Mucosa of rectum (tissue), 2 donors: ENCODE data around the gene MAMLD1.

Source experiments
- H3K27ac ChIP-seq, 2 donors: one replicate each; pipeline ENCODE4 v1.7.0; 2013; ENCODE audit warnings: inconsistent platforms in 2 of 2, low read depth in 2 of 2, low read length in 2 of 2
- H3K27me3 ChIP-seq, 2 donors: one replicate each; pipeline ENCODE4 v1.7.0; 2013; ENCODE audit warnings: low read length in 2 of 2; ENCODE audit not compliant: control insufficient read depth in 2 of 2, insufficient read depth in 2 of 2
- H3K36me3 ChIP-seq, 2 donors: one replicate each; pipeline ENCODE4 v1.7.0; 2013; ENCODE audit warnings: low read length in 2 of 2; ENCODE audit not compliant: control insufficient read depth in 2 of 2, insufficient read depth in 2 of 2
- H3K4me1 ChIP-seq, 2 donors: one replicate each; pipeline ENCODE4 v1.7.0; 2013; ENCODE audit warnings: low read length in 2 of 2, mild to moderate bottlenecking in 1 of 2; ENCODE audit not compliant: control insufficient read depth in 2 of 2, insufficient read depth in 2 of 2
- H3K4me3 ChIP-seq, 2 donors: one replicate each; pipeline ENCODE4 v1.7.0; 2013; ENCODE audit warnings: low read length in 2 of 2
- H3K9ac ChIP-seq, 2 donors: one replicate each; pipeline ENCODE4 v1.7.0; 2013; ENCODE audit warnings: low read length in 2 of 2, low read depth in 1 of 2, mild to moderate bottlenecking in 1 of 2
- H3K9me3 ChIP-seq, 2 donors: one replicate each; pipeline ENCODE4 v1.7.0; 2013; ENCODE audit warnings: low read length in 2 of 2; ENCODE audit not compliant: control insufficient read depth in 2 of 2
- donor health status: healthy.
- donor health status: Normal muscosa, but diverticular disease.

Gene MAMLD1

DNA sequence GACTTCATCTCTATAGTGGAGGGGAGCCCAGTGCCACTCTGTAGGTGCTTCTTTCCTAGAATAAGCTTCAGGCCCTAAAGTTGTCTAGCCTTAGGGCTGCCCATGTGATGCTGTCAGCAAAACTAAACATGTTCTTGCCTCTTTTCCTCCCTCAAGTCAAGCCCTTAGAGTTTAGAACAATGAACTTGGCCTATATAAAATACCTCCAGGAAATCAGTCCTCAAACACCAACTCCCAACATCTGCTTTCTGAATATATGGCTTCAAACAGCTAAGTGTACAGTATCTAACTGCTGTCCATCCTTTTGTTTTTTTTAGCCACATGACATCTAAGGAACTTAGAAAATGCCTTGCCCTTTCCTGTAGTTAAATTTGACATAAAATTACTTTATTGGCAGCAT is 91.0 kb downstream of the MAMLD1 start:
- Histone ChIP-seq H3K4me3 (no peak overlapping the region), H3K4me1 (no peaks in the 10 kb centered on the region), H3K9me3 (no peaks in the 10 kb centered on the region), H3K9ac (no peak overlapping the region), H3K27me3 (no peaks in the 10 kb centered on the region), H3K27ac (no peak overlapping the region), H3K36me3 (no peaks in the 10 kb centered on the region)

DNA sequence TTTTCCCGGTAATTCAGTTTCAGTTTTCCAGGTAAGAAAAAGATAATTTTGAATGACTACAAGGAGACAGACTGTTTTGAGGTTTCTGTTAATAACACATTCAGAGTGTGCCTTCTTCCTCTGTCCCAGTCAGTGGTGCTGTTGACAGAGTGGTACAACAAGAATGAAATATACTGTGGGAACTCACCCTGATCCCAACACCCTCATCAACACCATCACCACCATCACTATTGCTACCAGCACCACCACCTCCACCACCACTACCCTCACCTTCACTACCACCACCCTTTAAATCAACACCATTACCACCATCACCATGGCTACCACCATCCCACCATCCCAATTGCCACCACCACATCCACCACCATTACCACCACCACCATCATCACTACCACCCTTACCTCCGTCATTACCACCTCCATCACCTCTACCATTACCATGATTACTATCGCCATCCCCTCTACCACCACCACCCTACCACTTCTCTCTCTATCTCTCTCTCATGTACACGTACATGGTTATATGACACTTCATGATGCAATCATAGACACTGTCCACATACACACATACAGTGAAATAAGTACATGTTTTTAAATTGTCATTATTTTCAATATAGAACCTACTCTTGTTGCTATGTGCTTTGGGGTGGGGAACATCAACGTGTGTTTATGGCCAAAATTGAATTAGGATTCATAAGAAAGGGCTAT is 91.5 kb downstream of the MAMLD1 start:
- Histone ChIP-seq H3K27me3 (no peaks in the 10 kb centered on the region), H3K27ac (no peak overlapping the region), H3K9me3 (no peaks in the 10 kb centered on the region), H3K9ac (no peak overlapping the region), H3K4me3 (no peak overlapping the region), H3K4me1 (no peaks in the 10 kb centered on the region), H3K36me3 (no peaks in the 10 kb centered on the region)

DNA sequence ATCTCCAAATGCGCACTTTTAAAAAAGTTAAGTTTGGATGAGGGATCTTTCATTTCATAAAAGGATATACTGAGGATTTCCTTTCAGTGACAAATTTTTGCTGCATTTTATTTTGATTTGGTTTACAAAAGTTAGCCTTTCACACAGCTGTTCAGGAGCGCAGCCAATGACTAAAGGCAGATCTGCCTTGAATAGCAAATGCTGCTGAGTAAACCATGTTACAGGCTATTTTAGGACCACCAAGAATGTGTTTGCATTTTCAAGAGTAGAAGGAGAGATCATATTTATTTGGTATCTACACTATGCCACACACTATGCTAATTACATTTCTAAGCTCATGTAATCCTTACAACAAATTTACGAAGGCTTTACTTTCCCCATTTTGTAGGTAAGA is 92.1 kb downstream of the MAMLD1 start:
- no peaks in the 10 kb centered on the region for H3K9me3 ChIP-seq
- H3K4me1 ChIP-seq: no peaks in the 10 kb centered on the region
- H3K27me3 ChIP-seq: no peaks in the 10 kb centered on the region
- no peak overlapping the region for H3K9ac ChIP-seq
- no peak overlapping the region for H3K4me3 ChIP-seq
- no peaks in the 10 kb centered on the region for H3K36me3 ChIP-seq
- no peak overlapping the region for H3K27ac ChIP-seq

DNA sequence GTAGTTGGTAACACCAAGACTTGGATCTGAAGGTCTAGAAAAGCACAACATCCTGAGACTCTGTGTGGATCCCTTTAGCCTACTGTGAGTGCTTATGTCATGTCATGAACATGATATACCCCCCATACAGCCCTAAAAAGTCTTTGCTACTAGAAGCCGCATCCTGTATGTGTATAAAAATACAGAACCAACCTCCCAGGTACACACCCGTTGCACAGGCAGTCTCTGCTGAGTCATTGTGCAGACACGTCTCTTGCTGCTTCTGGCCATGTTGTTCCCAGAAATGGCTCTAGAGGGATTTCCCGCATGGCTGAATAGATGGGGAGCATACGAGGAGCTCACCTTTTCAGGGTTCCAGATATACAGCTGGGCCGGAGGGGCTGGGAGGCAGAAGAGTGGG is 93.3 kb downstream of the MAMLD1 start:
- Histone ChIP-seq H3K27ac (no peak overlapping the region), H3K9ac (no peak overlapping the region), H3K9me3 (no peaks in the 10 kb centered on the region), H3K36me3 (no peaks in the 10 kb centered on the region), H3K4me1 (no peaks in the 10 kb centered on the region), H3K27me3 (no peaks in the 10 kb centered on the region), H3K4me3 (no peak overlapping the region)

DNA sequence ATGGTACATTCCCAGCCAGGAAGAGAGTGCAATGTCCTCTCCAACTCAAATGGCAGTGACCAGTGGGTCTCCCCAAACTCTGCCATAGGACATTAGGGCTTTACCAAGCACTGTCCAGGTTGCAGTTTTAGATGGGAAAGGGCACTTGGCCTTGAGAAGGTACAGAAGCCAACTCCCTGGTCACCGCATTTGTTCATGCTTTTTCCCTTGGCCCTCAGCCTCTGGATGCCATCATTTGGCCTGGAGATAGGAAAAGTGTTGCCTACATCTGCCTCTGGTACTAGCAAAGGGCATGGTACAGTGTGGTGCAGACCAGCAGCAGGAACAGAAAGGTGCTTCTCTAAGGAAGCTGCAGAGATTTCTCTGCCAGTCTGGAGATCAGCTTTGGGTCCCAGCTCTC is 93.8 kb downstream of the MAMLD1 start:
- Histone ChIP-seq H3K9ac (no peak overlapping the region), H3K4me3 (no peak overlapping the region), H3K27ac (no peak overlapping the region), H3K36me3 (no peaks in the 10 kb centered on the region), H3K9me3 (no peaks in the 10 kb centered on the region), H3K27me3 (no peaks in the 10 kb centered on the region), H3K4me1 (no peaks in the 10 kb centered on the region)

DNA sequence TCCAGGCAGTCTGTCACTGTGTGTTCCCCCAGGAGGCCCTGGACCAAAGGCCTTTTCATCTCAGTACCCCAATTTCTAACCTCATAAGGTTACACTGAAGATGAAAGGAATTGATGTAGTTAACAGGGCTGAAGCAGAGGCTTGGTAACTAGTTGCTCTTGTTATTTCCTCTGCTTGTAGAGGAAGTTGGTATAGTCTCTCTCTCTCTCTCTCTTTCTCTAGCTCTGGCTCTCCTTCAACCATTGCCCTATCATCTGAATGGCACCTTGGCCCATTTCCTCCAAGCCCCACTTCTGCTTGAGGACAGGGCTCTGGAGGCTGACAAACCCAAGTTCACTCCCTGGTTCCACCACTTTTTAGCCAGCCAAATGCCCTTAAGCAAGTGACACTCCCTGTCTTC is 96.1 kb downstream of the MAMLD1 start:
- no peak overlapping the region for H3K4me3 ChIP-seq
- H3K9ac ChIP-seq: no peak overlapping the region
- H3K4me1 ChIP-seq: no peaks in the 10 kb centered on the region
- H3K27ac ChIP-seq: no peak overlapping the region
- H3K9me3 ChIP-seq: no peaks in the 10 kb centered on the region
- no peaks in the 10 kb centered on the region for H3K27me3 ChIP-seq
- no peaks in the 10 kb centered on the region for H3K36me3 ChIP-seq

DNA sequence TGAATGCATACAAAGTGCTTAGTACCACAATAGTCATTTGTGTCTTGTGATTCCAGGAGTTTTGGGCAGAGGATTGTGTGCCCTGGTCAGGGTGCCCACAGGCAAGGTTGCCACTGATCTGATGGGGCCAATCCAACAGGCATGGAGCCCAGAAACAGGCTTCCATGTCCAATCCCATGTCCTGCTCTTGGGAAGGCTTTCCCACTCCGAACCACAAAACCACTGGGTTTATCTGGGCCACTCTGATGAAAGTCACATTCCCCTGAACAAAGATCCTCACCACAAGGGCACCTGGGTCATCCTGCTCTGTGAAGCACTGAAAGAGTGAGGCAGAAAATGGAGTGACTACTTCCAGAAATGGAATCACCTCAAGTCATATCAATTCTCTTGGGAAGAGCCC is 96.9 kb downstream of the MAMLD1 start:
- H3K36me3 ChIP-seq: no peaks in the 10 kb centered on the region
- H3K9ac ChIP-seq: no peak overlapping the region
- no peaks in the 10 kb centered on the region for H3K4me1 ChIP-seq
- H3K27ac ChIP-seq: no peak overlapping the region
- no peak overlapping the region for H3K4me3 ChIP-seq
- H3K9me3 ChIP-seq: no peaks in the 10 kb centered on the region
- H3K27me3 ChIP-seq: no peaks in the 10 kb centered on the region

DNA sequence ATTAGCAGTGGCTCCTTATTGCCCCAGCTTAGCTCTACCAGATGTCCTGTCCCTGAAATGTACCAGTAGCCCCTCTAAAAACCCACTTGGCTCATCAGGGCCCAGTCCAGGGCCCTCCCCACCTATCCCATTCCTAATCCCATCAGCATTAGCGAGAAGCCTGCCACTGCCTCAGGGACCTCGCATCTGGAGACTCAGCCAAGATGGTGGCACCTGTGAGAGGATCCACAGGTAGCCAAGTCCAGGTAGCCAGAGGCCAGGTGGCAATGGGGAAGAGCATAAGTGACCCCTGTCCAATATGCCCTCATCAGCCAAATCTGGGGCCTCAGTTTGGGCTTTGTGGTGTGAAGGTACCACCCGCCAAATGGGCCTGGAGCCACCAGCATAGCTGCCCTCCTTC is 97.7 kb downstream of the MAMLD1 start:
- no peaks in the 10 kb centered on the region for H3K27me3 ChIP-seq

DNA sequence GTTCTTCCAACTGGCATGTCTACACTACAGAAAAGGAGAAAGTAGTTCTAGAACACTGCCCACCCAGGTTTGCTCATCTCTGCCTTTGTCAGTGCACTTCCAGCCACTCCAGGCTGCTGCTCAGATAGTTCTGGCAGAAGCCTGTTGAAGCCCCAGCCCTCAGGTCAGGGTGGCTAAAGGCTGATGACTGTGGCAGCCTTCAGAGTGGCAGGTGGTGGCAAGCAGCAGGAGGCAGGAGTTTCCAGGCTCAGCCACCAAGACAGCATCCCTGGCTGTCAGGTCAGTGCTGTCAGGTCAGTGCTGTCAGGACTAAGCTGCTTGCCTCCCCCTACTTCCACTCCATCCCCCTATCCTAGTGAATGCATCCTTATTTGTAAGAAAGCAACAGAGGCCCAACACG is 100.4 kb downstream of the MAMLD1 start:
- H3K9ac ChIP-seq: no peak overlapping the region
- no peak overlapping the region for H3K27ac ChIP-seq
- peaks cover 0 to 3% of the 10 kb centered on the region in 2 donors for H3K27me3 ChIP-seq
- no peak overlapping the region for H3K4me3 ChIP-seq
- no peaks in the 10 kb centered on the region for H3K4me1 ChIP-seq
- H3K36me3 ChIP-seq: no peaks in the 10 kb centered on the region
- H3K9me3 ChIP-seq: no peaks in the 10 kb centered on the region

More for the DNA sequence above, 97.7 kb downstream of the MAMLD1 start:
- no peak overlapping the region for H3K4me3 ChIP-seq
- no peaks in the 10 kb centered on the region for H3K36me3 ChIP-seq
- no peaks in the 10 kb centered on the region for H3K9me3 ChIP-seq
- no peak overlapping the region for H3K27ac ChIP-seq
- no peak overlapping the region for H3K9ac ChIP-seq
- no peaks in the 10 kb centered on the region for H3K4me1 ChIP-seq

DNA sequence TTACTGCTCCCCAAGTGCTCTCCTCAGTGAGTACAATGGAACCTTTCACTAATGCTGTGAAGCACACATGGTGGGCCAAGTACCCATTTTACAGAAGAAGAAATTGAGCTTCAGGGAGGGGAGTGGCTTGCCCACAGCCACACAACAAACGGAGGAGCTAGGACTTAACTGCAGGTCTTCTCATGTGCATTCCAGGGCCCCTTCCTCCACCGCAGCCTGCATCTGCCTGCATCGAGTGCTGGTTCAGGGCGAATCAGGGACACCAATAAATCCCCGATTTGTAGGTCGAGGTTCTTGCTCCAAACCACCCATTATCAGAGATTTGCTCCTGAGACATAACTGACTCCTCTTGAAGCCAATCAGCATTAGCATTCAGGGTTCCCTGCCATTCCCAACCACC is 100.9 kb downstream of the MAMLD1 start:
- Histone ChIP-seq H3K27me3 (peaks cover 0 to 3% of the 10 kb centered on the region in 2 donors), H3K9ac (no peak overlapping the region), H3K9me3 (no peaks in the 10 kb centered on the region), H3K36me3 (no peaks in the 10 kb centered on the region), H3K4me1 (no peaks in the 10 kb centered on the region), H3K4me3 (no peak overlapping the region), H3K27ac (no peak overlapping the region)

DNA sequence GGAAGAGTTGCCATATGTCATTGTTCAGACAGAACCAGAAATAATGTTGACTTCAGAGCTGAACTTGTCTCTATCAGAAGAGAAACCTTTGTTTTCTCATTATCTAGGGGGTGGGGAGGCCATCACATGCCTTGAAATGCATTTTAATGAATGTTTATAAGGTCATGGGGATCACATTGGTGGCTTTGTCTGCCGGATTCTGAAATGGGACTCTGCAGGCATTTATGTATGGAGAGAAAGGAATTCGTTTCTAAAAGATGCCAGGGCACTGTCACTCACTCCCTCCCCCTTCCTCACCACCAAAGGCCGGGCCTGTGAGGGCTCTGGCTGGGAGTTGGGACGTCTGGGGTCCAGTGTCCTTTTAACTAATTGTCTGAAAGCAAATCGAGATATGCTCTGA is 102.2 kb downstream of the MAMLD1 start:
- Histone ChIP-seq H3K27me3 (peaks cover 0 to 3% of the 10 kb centered on the region in 2 donors), H3K9me3 (no peaks in the 10 kb centered on the region), H3K36me3 (no peaks in the 10 kb centered on the region), H3K4me3 (no peak overlapping the region), H3K4me1 (no peaks in the 10 kb centered on the region), H3K27ac (no peak overlapping the region), H3K9ac (no peak overlapping the region)
